Measurements from ENCODE around the gene TIMD4. TPM values are rescaled to one million over a fixed set of nuclear protein-coding genes. Genes with fewer than 3 reads are reported as not detected.

The TIMD4 gene
- total RNA-seq, 1 experiment from 2014 or later: not detected

DNA sequence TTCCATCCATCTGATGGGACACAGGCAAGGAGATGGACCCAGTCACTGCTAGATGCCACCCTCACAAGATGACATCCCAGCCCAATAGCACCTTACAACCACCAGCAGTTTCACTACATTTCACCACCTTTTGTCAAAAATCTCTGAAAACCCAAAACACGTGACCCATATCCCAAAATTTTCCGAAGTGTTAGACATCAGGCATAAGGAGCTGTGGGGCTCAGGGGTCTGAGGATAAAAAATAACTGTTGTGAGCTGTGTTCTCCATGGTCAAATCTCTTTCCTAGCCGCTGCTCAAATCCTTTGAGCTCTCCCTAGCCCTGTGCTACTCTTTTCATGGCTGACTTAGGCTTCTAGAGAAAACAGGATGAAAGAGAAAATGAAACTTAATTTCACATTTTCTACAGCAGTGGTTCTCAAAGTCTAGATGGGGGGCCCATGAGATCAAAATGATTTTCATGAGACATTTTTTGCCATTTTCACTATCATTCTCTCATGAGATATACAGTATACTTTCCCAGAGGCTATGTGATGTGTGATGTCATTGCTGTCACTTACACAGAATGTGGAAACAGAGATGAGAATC, 40.7 kb downstream of the TIMD4 start:
- DNase-seq (ENCODE audit: low read depth): no peak

- no peak for DNase-seq (ENCODE audit: low read depth)
Observed at GRCh38 chr5:156920861-156921431, 42.1 kb downstream of the TIMD4 start.

DNA sequence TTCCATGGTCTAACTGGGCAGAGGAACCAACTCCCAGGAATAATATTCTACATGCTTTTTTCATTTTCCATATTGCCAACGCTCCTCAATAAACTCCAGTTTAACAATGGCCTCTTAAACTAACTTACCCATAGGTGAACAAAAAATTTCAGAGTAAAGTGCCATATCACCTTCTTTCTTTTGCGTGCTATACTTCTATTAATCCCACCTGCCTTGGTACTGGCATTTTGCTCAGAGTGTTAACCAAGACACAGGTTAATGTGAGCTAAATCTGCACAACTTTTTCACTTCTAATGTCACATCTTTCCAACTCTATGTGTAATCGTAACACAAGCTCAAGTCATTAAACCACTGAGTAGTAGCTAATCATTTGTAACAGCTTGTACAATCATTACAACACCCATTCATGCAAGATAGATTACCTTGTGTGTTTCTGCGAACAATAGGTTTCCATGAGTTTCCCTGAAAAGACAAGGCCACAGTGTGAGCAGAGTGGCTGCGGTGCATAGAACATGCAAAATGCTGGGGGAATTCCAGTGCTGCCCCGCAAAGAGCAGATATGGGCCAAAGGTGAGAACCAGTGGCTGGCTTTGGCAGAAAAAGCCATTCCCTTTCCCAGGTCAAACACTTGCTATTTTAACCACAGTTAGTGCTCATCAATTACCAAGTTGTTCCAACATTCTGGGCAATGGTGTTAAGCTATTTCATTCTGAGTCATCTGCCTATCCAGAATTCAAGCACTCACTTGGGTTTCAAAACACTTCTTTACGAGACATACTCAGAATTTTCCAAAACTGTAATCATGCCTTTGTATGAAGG, 42.8 kb downstream of the TIMD4 start:
- no peak for DNase-seq (ENCODE audit: low read depth)

DNA sequence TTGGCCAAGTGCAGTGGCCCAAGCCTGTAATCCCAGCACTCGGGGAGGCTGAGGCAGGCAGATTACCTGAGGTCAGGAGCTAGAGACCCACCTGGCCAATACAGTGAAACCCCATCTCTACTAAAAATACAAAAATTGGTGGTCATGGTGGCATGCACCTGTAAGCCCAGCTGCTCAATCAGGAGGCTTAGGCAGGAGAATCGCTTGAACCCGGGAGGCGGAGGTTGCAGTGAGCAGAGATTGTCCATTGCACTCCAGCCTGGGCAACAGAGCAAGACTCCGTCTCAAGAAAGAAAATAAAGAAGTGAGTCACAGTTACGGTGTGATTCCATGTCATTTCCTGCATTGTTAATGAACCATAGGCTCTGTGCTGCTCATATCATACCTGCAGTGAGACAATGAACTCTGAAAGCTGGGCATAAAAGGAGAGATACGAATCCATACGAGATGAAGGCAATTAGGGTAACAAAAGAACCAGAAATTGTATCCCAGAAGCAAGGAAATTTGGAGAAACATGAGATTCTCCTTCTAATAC, 44.6 kb downstream of the TIMD4 start:
- DNase-seq (ENCODE audit: low read depth): no peak

GRCh38 chr5:156914371-156914737, 48.7 kb downstream of the TIMD4 start:
- no peak for DNase-seq (ENCODE audit: low read depth)

GRCh38 chr5:156913719-156914370, 49.2 kb downstream of the TIMD4 start:
- no peak for DNase-seq (ENCODE audit: low read depth)

DNA sequence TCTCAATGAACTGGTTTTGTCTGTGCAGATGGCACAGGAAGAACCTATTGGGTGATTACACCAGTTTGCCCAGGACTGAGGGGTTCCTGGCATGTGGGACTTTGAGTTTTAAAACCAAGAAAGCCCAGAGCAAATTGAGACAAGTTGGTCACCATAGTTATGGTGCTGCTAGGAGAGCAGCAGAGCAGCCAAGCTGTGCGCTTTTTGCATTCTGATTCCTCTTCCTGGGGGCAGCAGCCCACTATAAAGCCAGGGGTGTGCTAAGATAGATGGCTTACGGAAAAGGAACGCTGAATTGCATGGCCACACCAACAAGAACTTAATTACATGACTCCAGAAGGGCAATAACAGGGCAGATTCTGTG, 49.7 kb downstream of the TIMD4 start:
- DNase-seq (ENCODE audit: low read depth): no peak

GRCh38 chr5:156912869-156913268, 50.2 kb downstream of the TIMD4 start:
- DNase-seq (ENCODE audit: low read depth): no peak

GRCh38 chr5:156909180-156909579, 53.8 kb downstream of the TIMD4 start:
- DNase-seq (ENCODE audit: low read depth): no peak

- no peak for DNase-seq (ENCODE audit: low read depth)
Observed at GRCh38 chr5:156907667-156908066, 55.4 kb downstream of the TIMD4 start.

DNA sequence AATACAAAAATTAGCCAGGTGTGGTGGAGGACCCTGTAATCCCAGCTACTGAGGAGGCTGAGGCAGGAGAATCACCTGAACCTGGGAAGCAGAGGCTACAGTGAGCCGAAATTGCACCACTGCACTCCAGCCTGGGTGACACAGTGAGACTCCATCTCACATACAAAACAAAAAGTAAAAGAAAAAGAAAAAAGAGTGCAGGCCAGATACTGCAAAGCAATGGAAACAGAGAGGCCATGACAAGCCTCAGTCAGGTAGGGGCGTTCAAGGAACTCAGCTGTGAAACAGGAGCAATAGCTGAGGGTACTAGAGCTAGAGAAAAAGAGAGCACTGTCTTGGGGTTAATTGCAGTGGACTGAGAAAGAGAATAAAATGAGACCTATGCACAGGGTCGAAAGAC, 56.2 kb downstream of the TIMD4 start:
- no peak for DNase-seq (ENCODE audit: low read depth)

- no peak for DNase-seq (ENCODE audit: low read depth)
Observed at GRCh38 chr5:156896546-156896945, 66.5 kb downstream of the TIMD4 start.

GRCh38 chr5:156893517-156893916, 69.5 kb downstream of the TIMD4 start:
- no peak for DNase-seq (ENCODE audit: low read depth)

GRCh38 chr5:156892864-156893263, 70.2 kb downstream of the TIMD4 start:
- DNase-seq (ENCODE audit: low read depth): no peak

DNA sequence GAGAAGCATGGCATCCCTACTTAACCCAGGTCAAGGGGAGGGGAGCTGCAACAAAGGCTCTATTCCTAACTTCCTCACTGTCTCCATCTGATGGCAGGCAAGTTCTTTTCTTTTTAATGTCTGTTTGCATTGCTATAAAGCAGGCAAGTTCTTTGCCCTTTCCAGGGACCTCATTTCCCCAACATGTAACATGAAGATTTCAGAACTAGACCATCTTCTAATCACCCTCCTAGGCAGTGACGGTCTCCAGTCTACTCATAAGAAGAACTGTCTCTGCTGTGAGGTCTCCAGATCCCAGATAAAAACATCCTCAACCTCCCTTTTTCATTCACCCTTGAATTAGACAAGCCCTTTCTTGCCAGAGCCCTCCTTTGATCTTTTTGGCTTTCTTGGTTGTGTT, 70.8 kb downstream of the TIMD4 start:
- no peak for DNase-seq (ENCODE audit: low read depth)

DNA sequence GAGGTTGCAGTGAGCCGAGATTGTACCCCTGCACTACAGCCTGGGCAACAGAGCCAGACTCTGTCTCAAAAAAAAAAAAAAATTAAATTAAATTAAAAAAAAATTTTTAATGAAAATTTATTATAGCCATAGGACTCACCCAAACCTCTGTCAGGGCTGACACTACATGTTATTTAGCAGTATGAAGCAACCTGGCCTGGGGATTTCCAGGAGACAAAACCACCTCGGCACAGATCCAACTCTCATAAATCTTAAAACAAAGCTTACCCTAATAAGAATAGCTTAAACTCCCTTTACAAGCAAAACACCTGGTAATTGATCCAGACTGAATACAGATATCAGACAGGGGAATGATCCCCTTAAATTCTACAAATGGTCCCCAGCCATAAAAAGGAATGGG, 74.5 kb downstream of the TIMD4 start:
- no peak for DNase-seq (ENCODE audit: low read depth)

GRCh38 chr5:156883316-156883875, 79.6 kb downstream of the TIMD4 start:
- DNase-seq (ENCODE audit: low read depth): no peak

GRCh38 chr5:156879665-156880285, 83.3 kb downstream of the TIMD4 start:
- DNase-seq (ENCODE audit: low read depth): peak; percentile 14

DNA sequence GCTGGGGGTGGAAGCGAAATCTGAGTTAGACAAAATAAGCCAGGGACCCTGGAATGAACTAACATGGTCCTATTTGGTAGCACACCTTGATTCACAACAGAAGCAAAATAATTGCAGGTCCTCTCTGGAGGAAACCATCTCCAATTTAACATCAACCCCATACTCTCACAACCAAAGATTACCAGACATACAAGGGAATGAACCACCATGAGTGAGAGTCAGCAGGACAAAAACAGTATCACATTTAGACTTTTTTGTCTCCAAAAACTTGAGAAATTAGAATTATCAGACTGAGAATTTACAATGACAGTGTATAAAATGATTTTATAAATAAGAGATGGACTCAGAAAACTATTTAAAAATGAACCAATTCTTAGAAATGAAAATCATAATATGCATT, 91.8 kb downstream of the TIMD4 start:
- no peak for DNase-seq (ENCODE audit: low read depth)

GRCh38 chr5:156870498-156870839, 92.6 kb downstream of the TIMD4 start:
- DNase-seq (ENCODE audit: low read depth): no peak

Data from RPMI7951 (cell line).